Right atrium auricular region (tissue), 2 donors: ENCODE results near the gene CPA2. TPM values are rescaled to one million over a fixed set of nuclear protein-coding genes. Genes with fewer than 3 reads are reported as not detected.
"Not testable (repeated sequence)": the region's sequence is repeated elsewhere in the genome, so short reads cannot be mapped to it uniquely, and the experiment has no call there.

Experiments
- DNase-seq: peaks from one replicate; pipeline ENCODE4 v3.0.0-alpha.2; 2019; ENCODE audit warnings: low spot score
- H3K27ac ChIP-seq, 2 donors: fragments of 200-600 bp; sonication (generic); 1 replicate in 1 of 2; 2 replicates in 1 of 2; pipeline ENCODE4 v1.5.1; 2016 to 2019
- H3K27me3 ChIP-seq, 2 donors: fragments of 200-600 bp; sonication (generic); one replicate each; pipeline versions ENCODE4 v1.5.1 to v1.6.0; 2017 to 2019
- H3K36me3 ChIP-seq: fragments of 200-600 bp; sonication (generic); one replicate; pipeline ENCODE4 v1.5.1; 2016
- H3K4me1 ChIP-seq, 2 donors: fragments of 200-600 bp; sonication (generic); one replicate each; pipeline versions ENCODE4 v1.5.1 to v1.6.0; 2017 to 2019
- H3K4me3 ChIP-seq, 2 donors: fragments of 200-600 bp; sonication (generic); 1 replicate in 1 of 2; 2 replicates in 1 of 2; pipeline ENCODE4 v1.5.1; 2017 to 2019; ENCODE audit warnings: mild to moderate bottlenecking in 1 of 2, moderate library complexity in 1 of 2
- H3K9me3 ChIP-seq, 2 donors: fragments of 200-600 bp; sonication (generic); one replicate each; pipeline ENCODE4 v1.5.1; 2019
- CTCF ChIP-seq, 2 donors: fragments of 200-600 bp; sonication (generic); IDR thresholded peaks; one replicate each; pipeline ENCODE4 v1.5.1; 2019; ENCODE audit warnings: antibody characterized with exemption in 2 of 2
- total RNA-seq, 2 donors: library from RNA; depleted of rRNA; stranded (reverse); fragments of >200 nt; gene quantifications; one replicate each; pipeline ENCODE4 v1.1.0, GENCODE V29; 2016

Gene CPA2
- total RNA-seq, 2 donors from 2014 or later, result not detected

- no peak for DNase-seq
- Histone ChIP-seq H3K36me3 (no peaks in the 10 kb centered on the region), H3K9me3 (no peaks in the 10 kb centered on the region), H3K4me1 (no peaks in the 10 kb centered on the region), H3K27me3 (no peaks in the 10 kb centered on the region), H3K4me3 (no peak overlapping the region), H3K27ac (no peak overlapping the region)
- no peak for TF ChIP-seq CTCF (IDR thresholded peaks at IDR 0.05)
Measured at GRCh38 chr7:130319541-130319940, 52.9 kb downstream of the CPA2 start.

- not testable (repeated sequence) for H3K36me3 ChIP-seq, DNase-seq, H3K4me1 ChIP-seq, H3K9me3 ChIP-seq, H3K27me3 ChIP-seq, H3K4me3 ChIP-seq, H3K27ac ChIP-seq
Measured at GRCh38 chr7:130321542-130322229, 55.0 kb downstream of the CPA2 start.

GRCh38 chr7:130322615-130323014, 56.0 kb downstream of the CPA2 start:
- no peak for TF ChIP-seq CTCF (IDR thresholded peaks at IDR 0.05)
- Histone ChIP-seq H3K4me1 (no peaks in the 10 kb centered on the region), H3K36me3 (no peaks in the 10 kb centered on the region), H3K27me3 (no peaks in the 10 kb centered on the region), H3K4me3 (no peak overlapping the region), H3K27ac (no peak overlapping the region), H3K9me3 (no peaks in the 10 kb centered on the region)
- no peak for DNase-seq

- Histone ChIP-seq H3K27me3 (no peaks in the 10 kb centered on the region), H3K36me3 (no peaks in the 10 kb centered on the region), H3K27ac (no peak overlapping the region), H3K4me3 (no peak overlapping the region), H3K9me3 (no peaks in the 10 kb centered on the region), H3K4me1 (no peaks in the 10 kb centered on the region)
- DNase-seq, result no peak
- TF ChIP-seq CTCF (IDR thresholded peaks at IDR 0.05), result no peak
Measured at GRCh38 chr7:130324306-130324943, 57.8 kb downstream of the CPA2 start.

- H3K27me3 ChIP-seq, result no peaks in the 10 kb centered on the region
- H3K4me1 ChIP-seq, result no peaks in the 10 kb centered on the region
- no peaks in the 10 kb centered on the region for H3K9me3 ChIP-seq
- H3K27ac ChIP-seq, result no peak overlapping the region
- no peaks in the 10 kb centered on the region for H3K36me3 ChIP-seq
- no peak overlapping the region for H3K4me3 ChIP-seq
- no peak for TF ChIP-seq CTCF (IDR thresholded peaks at IDR 0.05)
- DNase-seq, result no peak
Measured at GRCh38 chr7:130329681-130330080, 63.0 kb downstream of the CPA2 start.

GRCh38 chr7:130332259-130333053, 65.8 kb downstream of the CPA2 start:
- no peaks in the 10 kb centered on the region for H3K36me3 ChIP-seq
- no peak for TF ChIP-seq CTCF (IDR thresholded peaks at IDR 0.05)
- H3K27me3 ChIP-seq, result no peaks in the 10 kb centered on the region
- DNase-seq, result no peak
- no peak overlapping the region for H3K4me3 ChIP-seq
- H3K9me3 ChIP-seq, result no peaks in the 10 kb centered on the region
- no peak overlapping the region for H3K27ac ChIP-seq
- no peaks in the 10 kb centered on the region for H3K4me1 ChIP-seq
